GM18499 (cell line): ENCODE measurements around the gene CAMK2G.
"Not testable (repeated sequence)": the region's sequence is repeated elsewhere in the genome, so short reads cannot be mapped to it uniquely, and the experiment has no call there.

Source experiments
- ATAC-seq: cut with Tn5 transposase; IDR thresholded peaks from one replicate; pipeline ENCODE4 v1.9.1; 2021; ENCODE audit warnings: moderate number of reproducible peaks; ENCODE audit not compliant: insufficient read depth, unreplicated experiment

CAMK2G gene

DNA sequence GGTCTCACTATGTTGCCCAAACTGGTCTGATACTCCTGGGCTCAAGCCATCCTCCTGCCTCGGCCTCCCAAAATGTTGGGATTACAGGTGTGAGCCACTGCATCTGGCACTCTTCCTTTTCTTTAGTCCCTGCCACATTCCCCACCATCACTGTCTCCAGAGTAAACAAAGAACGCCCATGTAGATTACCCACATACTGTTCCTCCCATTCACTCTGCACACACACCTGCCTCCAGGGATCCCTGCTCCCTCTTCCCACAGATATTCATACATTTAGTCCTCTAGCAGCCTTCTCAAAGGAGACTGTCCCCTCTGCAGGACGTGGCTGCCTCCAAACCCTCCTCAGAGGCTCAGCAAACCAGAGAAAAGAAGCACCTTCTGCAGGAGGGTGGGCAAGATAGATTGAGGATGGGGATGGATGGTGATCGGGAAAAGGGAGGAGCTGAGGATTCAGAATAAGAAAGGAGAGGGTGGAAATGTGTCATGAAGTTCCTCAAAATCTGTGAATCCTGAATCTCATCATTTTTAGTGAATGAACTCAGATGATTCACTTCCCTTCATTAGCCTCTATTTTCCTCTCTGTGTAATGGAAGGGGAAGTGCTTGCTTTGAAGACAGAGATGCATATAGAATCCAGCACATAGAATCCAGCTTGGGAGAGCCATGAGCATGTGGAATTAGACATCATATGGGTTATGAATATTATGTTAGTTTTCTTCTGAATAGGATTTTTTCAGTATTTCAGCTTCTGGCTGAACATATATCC is 31.1 kb upstream of the CAMK2G start:
- no peak for ATAC-seq

DNA sequence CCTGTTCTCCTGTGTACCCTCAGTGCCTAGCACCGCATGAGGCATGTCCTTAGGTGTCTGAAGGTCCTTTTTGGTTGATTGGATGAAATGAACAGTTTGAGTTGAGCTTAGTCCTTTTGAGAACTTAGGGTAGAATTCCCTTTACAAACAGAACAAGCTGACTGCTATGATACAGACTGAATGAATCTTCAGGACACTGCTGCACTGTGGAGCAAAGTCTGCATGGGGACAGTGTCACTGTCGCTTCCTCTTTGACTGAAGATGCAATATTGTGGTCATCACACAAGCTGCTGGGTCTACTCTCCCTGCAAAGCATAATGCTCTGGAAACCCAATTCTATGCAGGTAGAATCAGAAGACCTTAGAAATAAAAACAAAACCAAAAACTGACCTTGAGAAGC is 28.0 kb upstream of the CAMK2G start:
- ATAC-seq = no peak

DNA sequence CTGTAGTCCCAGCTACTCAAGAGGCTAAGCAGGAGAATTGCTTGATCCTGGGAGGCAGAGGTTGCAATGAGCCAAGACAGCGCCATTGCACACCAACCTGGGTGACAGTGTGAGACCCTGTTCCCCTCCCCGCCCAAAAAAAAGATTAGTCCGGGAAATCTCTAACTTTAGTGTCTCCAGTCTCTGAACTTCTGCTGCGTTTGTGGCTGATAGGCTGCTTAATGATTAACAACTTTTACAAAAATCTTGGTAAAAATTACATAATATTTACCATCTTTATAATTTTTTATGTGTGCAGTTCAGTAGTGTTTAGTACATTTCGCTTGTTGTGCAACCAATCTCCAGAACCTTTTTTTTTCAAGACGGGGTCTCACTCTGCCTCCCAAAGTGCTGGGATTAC is 26.9 kb upstream of the CAMK2G start:
- ATAC-seq = no peak

DNA sequence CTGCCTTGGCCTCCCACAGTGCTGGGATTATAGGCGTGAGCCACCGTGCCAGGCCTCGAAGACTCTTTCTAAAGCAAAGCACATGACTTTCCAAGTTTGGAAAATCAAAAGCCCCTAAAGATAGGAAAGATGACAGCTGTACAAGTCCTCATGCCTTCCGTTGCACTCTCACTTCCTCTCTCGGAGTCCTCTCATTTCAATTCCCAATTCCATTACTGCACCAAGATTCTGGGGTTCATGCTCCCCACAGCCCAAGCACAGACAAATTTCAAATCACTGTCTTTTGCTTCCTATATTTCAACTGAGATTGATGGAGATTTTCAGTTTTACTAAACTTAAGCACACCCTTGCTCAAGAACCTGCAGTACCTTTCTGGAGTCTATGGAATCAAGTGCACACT is 25.7 kb upstream of the CAMK2G start:
- no peak for ATAC-seq

DNA sequence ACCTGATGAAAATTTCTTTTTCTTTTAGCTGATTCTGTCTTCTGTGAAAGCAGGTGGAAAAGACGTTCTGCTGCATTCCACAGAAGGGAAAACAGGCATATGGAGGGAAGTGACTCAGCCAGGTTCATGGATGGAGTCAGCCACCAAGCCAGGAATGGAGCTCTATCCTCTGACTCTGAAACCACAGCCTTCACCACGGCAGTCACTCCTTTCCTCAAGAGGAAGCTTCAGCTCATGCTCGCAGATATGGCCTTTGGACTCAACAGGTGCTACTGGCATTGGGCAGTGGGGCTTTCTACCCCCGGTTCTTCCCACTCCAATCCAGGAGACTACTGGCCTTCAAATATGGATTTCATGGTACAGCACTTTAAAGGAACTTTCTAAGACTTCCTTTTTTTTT is 25.1 kb upstream of the CAMK2G start:
- no peak for ATAC-seq

DNA sequence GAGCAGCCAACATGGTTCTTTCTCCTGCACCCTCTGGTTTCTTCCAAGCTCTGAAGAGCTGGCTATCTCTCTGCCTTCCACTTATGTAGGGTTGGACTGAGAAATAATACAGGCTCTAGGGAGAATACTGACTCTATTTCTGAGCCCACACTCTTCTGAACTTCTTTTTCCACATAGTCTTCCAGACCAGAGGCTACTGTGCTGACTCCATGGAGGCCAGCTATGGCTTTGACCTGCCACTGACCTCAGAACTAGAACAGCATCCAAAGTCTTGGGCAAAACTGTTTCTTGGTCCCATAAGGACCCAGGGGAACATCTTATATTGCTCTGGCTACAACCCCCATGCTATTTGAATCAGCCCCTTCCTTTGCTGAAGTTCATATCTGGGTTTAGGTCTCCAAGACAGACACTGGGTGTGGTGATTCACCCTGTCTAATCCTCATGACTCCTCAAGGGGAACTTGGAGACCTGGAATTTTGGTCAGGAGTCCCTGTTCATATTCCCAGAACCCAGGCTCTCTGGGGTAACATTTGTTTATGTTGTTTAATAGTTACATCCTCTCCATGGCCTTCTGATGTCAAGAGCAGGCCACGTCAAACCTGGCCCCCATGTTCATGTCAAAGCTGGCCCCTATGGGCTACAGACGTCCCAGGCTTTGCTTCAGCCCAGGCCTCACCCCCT is 24.5 kb upstream of the CAMK2G start:
- ATAC-seq = no peak

DNA sequence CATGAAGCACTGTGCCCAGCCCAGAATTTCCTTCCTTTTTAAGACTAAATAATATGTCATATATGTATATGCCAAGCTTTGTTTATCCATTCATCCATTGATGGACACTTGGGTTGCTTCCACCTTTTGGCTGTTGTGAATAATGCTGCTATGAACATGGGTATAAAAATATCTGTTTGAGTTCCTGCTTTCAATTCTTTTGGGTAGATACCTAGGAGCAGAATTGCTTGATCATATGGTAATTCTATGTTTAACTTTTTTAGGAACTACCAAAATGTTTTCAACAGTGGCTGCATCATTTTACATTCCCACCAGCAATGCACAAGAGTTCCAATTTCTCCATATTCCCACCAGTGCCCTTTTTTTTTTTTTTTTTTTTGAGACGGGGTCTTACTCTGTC is 23.3 kb upstream of the CAMK2G start:
- ATAC-seq = no peak

DNA sequence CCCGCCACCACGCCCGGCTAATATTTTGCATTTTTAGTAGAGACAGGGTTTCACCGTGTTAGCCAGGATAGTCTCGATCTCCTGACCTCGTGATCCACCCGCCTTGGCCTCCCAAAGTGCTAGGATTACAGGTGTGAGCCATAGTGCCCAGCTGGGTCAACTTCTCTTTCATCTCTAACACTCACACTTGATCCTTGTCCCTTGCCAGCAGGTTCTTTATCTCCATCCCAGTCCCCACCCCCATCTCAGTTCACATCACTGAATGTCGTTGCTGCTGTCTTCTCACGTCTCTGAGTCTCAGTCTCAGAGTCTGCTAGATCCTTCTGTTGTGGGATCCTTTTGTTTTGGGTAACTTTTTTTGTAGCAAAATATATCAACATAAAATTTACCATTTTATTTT is 21.0 kb upstream of the CAMK2G start:
- ATAC-seq = not testable (repeated sequence)

DNA sequence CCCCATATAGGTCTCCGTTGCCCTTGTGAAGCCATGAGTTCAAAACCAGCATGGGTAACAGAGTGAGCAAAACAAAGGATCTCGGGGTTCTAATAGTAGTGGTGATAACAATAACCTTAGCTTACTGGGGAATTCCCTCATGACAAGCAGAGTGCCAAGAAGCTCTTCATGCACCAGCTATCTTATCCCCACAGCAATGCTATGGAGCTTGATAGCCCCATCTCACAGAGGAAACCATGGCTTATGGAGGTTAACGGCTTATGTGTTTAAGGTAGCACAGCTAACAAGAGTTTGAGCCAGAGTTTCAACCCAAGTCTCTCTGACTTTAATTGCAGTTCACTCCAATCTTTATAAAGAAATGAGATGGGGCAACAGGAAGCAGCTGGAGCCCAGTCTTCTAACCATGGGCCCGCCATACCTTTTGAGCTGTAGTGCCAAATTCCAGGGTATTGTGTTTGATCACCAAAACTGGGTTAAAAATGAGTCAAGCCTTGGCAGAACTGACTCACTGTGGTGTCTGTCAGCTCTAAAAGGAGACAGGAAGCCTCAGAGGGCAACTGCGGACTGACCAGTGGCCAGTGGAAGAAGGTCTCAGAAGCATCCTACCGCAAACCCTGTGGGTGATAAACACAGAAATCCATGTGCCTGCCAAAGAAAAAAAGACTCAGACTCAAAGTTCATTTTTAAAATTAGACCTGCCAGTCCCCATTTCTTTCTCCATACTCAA is 20.1 kb upstream of the CAMK2G start:
- no peak for ATAC-seq

DNA sequence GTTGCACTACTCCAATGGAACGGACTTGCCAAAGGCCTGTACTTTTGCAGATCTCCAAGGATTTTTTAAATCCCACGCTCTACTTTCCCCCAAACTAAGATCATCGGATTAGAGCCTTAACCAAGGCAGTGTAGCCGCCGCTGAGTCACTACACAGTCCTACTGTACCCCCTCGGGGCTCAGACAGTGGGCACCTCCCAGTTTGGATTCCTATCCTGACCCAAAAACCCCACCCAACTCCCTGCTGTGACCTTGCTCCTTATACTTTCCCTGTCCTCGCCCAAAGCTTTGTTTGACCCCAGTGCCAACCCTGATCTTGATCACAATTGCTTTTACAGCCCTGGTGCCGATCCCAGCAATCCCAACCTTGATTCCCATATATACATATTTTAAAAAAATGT is 19.1 kb upstream of the CAMK2G start:
- no peak for ATAC-seq

DNA sequence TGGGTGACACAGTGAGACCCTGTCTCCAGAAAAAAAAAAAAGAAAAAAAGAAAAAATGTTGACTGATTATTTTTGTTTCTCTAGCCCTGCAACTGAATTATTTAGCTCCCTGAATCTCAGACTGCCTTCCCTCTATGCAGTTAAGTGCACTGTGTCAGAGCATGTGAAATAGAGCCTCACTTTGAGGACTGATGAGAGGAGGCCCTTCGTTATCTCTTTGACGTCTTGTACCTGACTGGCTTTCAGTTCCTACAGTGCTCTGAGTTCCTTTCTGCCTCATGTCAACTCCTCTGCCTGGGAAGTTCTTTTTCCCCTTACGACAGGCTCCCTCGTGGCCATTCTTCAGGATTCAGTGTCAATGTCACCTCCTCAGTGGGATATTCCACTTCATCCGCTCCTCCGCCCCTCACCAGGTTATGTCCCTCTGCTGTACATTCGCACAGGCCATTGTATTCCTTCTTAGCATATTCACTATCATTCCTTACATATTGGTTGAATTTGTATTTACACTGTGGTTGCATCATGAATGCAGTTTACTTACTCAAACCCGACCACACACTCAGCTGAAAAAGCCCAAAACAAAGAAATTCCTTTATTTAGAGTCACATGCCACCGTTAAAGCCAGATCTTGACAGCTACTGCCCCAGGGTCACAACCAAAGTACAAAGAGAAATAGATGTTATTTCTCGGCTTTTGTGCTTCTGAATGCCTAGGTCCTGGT is 18.1 kb upstream of the CAMK2G start:
- no peak for ATAC-seq

DNA sequence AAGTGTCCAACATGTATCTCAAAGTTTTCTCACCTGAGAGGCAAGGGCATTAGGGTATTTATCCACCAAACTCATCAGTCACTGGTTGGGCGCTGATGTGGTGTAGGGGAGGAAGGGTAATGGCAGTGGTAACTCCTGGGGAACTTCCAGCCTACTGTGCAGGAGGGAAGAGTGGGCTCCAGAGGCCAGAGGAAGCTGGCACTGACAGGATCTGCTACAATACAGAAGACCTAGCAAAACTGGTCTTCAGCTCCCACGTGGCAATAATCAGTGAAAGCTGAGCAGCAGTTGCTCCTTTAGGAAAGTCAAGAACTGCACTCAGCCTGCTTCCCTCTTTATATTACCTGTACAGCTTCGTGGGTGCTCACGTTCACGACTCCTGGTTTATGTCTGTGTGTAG is 17.2 kb upstream of the CAMK2G start:
- ATAC-seq = no peak

DNA sequence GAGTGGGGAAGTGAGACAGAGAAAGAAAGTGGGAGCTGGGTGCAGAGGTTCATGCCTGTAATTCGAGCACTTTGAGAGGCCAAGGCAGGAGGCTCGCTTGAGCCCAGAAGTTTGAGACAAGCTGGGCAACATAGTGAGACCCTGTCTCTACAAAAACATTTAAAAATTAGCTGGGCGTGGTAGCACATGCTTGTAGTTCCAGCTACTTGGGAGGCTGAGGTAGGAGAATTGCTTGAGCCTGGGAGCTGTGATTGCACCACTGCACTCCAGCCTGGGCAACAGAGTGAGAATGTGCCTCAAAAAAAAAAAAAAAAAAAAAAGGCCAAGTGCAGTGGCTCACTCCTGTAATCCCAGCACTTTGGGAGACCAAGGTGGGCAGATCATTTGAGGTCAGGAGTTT is 16.5 kb upstream of the CAMK2G start:
- ATAC-seq = not testable (repeated sequence)

DNA sequence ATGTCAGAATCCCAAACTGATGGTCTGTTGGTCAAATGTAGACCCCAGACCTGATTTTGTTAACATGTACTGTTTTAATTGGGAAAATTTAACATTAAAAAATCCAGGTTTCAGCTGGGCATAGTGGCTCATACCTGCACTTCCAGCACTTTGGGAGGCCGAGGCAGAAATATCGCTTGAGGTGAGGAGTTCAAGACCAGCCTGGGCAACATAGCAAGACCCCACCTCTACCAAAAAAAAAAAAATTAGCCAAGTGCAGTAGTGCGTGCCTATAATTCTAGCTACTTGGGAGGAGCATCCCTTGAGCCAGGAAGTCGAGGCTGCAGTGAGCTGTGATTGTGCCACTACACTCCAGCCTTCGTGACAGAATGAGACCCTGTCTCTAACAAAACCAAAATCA is 15.9 kb upstream of the CAMK2G start:
- no peak for ATAC-seq

DNA sequence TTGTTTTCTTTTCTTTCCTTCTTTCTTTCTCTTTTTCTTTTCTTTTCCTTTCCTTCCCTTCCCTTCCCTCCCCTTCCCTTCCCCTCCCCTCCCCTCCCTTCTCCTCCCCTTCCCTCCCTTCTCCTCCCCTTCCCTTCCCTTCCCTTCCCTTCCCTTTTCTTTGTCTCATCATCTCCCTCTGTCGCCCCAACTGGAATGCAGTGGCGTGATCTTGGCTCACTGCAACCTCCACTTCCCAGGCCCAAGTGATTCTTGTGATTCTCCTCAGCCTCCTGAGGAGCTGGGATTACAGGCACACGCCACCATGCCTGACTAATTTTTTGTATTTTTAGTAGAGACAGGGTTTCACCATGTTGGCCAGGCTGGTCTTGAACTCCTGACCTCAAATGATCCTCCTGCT is 15.1 kb upstream of the CAMK2G start:
- ATAC-seq = not testable (repeated sequence)

DNA sequence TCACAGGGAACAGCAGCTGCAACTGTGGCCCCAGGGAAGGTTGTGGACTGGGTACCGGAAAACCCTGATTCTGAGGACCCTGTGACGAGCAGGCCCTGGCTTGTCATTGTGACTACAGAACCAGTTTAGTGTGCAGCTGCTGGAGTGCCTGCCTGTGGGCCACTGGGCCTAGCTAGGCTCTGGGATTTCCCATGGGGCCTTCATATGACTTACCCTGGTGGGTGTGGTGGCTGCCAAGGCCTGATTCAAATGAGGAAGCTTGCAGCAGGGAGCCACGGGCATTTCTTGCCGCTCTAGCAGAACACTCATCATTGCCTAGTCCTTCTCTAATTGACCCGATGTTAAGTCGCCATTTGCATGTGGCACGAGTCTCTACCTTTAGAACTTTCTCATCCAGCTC is 14.7 kb upstream of the CAMK2G start:
- ATAC-seq = no peak

DNA sequence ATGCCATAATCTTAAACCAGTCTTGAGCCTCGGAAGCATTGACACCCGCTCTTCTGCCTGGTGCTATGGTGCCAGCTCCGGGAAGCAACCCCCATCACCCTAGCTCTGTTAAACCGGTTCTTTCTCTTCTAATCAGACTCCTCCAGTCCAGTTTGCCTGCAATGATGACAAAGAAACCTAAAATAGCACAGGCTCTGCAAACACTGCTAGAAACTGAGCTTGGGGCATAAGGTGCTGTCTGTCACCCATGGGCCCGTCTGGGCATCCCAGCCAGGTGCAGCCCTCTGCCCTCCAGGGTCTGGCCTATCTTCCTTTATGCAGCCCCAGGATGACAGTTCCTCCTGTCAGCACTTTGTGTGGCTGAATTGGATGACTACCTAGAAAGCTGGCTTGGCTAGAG is 14.2 kb upstream of the CAMK2G start:
- no peak for ATAC-seq

DNA sequence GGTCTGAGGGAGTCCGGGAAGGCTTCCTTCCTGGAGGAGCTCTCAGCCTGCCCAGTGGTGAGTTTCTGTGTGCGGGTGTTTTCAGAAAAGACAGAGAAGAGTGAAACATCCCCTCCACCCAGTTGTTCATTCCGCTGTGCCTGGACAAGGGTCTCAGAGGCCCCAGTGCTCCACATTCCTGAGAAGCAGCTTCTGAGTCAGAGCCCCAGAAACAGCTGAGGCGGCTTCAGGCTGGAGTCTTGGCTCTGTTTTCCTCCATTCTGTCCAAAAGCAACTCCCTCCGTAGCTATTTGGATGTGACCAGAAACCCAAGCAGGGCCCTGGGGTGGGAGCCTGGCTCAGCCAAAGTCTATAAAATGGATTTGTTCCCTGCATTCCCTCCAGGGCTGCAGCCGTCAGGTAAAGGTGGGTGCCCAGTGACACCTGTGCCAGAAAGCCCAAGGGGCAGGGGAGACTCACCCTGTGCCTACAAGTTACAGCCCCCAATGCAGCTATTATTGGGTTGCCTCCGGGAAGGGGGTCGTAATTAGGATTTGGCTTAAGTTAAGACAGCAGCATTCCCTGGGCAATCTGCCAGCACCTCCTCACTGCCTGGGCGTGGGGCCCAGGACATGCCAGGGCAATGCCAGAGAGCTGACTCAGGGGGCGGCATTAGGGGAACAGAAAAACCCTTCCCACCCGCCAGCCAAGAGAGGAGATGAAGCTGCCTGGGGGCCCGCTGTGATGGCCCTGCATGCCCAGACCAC is 13.1 kb upstream of the CAMK2G start:
- ATAC-seq = no peak

DNA sequence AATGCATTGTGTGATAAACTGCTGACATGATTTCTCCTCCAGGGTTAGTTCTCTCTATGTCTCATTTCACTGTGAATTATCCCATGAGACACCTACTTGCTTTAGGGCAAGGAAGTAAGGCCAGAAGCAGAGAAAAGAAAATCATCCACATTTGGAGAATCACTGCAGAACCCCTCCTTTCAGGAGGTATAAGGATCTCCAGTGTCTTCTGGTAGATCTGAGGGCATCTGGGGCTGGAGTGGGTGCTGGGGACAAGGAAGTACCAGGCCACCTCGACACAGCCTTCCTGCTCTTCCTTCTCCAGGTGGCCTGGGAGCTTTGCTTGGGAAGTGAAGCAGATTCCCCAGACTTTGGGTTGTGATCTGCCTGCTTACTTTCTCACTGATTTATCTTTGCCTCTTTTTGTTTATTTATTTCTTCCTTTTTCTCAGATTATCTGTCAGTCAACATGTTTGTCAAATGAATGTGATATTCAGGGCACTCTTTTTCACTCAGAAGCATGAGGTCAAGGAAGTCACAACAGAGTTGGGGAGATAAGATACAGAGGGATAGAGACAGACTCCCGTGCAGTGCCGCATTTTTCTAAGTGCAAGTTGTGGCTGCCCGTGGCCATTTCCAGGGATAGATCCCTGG is 12.4 kb upstream of the CAMK2G start:
- ATAC-seq = no peak

DNA sequence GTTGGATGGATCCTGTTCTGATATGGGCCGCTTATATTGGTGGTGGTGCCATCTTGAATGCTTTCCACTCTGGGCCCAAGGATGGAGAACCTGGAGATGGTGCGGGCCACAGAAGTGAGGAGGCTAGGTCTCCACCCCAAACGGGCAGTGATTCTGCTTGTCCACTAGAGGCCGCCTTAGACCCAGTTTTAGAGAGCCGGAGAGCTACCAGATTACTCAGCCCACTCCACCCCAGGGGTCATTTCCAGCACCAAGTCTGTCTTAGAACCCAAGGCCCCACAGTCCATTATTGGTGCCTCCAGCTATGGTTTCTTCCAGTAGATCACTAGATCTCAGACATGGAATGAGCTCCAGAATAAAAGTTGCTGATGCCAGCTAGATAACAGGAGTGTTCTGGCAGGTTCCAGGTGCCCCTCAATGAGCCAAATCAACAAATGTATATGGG is 11.8 kb upstream of the CAMK2G start:
- ATAC-seq = no peak
